Islet precursor cell (in vitro differentiated cells): ENCODE results near the gene PARS2.

Experiments used
- DNase-seq: peaks from one replicate; pipeline ENCODE4 v3.0.0-alpha.2; 2018

The PARS2 gene

DNA sequence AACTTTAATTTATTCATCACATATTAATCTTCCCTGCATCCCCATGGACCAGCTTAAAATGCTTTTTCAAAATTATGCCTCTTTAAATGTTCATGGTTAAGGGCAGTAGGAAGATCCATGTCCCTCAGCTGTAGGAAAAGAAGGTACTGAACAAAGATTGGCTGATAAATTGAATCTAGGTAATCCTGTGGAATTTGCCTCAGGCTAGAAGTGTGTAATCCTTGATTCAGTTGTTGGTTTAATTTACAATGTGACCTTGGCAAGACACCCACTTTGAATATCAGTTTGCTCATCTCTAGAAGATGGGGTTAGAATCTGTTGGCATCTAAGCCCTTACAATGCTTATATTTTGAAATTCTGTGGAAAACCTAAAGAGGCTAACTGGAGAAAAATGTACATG is 42.6 kb downstream of the PARS2 start:
- DNase-seq = no peak

DNA sequence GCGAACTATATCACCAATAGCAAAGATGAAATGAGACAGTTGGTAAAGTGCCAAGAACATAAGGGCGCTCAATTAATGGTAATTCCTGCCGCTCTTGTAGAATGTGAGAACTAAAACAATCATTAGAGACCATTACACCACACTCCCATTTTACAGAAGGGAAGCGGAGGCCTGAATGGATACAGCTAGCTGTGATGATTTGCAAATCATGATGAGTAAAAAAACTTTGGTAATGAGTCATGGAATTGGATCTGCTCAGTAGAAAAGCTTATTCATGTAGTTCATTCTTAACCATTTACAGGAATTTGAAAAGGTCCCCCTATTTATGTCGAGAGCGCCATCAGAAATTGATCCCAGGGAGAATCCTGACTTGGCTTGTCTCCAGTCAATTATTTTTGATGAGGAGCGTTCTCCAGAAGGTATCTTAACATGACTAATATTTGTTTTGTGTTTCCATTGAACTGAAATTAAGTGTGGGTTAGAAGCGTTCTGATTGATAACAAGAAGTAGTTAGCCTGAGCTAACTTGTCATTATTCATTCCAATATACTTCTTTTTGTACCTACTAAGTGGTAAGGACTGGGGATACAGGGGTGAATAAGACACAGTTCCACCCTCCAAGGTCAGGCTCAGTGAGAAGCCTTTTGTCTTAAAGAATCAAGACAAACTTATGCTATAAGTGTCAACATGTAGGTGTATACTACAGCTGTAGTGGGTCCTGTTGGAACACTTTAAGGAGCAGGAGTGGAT is 47.9 kb downstream of the PARS2 start:
- DNase-seq = no peak

DNA sequence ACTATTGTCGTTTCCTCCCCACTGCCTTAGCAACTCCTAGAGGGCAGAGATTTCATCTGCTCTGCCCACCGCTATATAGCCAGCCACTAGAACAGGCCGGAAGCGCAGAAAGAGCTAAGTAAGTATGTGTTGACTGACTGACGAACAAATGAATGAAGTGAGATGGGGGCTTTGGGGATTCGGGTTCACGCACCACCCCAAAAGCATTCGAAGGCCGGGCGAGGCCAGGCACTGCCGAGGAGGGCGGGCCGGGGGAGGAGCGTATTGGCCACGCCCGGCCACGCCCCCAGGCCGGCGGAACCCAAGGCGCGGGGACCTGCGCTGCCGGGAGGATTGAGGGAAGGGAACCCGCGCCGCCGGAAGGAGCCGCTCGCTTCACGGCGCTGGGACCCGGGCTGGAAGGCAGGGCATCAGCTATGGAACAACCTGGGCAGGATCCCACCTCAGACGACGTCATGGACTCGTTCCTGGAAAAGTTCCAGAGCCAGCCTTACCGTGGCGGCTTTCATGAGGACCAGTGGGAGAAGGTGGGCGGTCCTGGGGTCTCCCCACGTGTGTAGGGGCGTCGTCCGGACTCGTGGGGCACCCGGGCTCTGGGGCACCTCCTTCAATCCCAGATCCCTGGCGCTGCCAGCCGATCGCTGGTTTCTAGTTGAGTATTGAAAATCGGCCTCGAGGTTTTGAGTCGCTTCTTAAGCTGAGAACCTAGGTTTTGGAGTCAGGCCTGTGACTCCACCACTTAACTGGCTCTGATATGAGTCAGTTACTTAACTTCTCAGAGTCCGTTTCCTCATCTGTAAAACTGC is 48.6 kb downstream of the PARS2 start, which contains the start of gene TTC4:
TTC4 (plus strand) TSS at position 369 of the 806 bp plus-strand sequence; CDS start at position 417, 48 bp downstream.
- peak; percentile 89 for DNase-seq

DNA sequence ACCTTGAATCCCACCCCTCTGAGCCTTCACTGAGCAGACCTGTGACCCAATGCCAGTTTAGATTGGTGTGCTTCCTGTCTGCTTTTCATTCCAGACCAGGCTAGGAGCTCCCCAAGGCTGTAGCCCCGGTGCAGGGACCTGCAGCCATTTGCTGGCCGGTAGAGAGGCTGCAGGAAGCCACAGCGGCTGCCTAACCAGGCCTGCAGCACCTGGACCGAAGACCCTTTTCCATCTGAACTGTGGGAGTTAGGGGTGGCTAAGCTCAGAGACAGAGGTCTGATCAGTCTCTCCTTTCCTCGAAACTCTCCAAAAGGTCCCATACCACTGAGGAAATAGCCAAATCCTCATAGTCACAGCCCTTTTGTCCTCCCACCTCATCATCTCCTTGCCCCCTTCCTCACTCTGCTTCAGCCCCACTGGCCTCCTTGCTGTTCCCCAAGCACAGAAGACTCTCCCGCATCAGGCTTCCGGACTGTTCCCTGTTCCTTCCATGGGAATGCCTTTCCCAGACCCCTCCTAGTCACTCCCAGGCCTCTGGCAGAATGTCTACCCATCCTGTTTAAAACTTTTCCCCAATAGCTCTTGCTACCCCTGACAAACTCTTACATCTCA is 49.3 kb downstream of the PARS2 start:
- no peak for DNase-seq

DNA sequence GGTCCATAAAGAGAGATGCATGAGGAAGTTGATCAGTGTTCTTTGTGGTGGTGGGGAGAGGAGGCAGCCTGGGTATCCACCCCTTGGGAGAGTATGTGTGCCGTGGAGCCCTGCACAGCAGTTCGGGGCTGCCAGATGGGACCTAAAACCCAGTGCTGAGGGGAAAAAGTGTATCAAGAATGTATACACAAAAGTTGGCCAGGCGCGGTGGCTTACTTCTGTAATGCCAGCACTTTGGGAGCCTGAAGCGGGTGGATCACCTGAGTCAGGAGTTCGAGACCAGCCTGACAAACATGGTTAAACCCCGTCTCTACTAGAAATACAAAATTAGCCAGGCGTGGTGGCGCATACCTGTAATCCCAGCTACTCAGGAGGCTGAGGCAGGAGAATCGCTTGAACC is 52.8 kb downstream of the PARS2 start:
- no peak for DNase-seq

GRCh38 chr1:54710841-54711240 is 53.5 kb downstream of the PARS2 start:
- no peak for DNase-seq

GRCh38 chr1:54710434-54710833 is 53.9 kb downstream of the PARS2 start:
- DNase-seq = no peak

DNA sequence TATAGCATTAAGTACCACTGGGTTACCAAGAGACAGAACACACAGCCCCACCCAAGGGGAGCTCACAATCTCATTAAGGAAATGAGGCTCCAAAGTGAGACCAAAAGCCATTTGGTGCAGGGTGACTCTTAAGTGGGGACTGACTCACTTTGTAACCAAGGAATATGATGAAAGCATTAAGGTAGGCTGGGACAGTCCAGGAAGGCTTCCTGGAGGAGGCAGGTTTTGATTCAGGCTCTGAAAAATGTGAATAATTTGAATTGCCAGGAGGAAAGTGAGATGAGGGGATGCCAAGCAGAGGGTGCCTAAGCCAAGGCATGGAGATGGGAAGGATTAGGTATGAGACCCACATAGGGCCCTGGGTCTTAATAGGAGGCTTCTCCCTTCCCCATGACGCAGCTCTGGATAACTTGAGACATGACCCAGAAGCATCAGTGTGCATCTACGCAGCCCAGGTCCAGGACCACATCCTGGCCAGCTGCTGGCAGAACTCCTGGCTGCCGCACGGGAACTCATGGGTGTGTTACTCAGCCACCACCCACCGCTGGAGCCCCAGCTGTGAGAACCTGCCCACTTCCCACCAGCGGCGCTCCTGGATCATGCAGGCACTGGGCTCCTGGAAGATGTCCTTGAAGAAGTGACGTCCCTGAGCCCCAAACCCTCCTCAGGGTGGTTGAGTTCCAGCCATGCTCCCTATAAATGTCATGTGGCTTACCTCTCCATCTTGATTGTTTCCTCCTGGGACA is 54.6 kb downstream of the PARS2 start:
- DNase-seq = no peak

DNA sequence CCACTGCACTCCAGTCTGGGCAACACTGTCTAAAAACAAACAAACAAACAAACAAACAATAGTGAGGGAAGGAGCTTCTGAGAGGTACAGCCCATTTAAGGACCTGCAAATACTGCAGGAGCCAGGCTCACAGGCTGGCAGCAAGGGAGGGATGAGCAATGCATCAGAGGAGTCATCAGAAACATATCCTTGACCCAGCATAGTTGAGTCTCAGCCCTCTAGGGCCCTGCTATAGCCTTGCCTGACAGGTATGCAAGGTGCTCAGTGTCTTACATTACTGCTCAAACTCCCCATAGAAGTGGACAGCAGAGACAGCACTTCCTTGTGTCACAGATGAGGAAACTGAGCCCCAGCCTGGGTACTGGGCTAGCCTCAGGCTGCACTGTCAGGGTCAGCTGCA is 55.9 kb downstream of the PARS2 start:
- DNase-seq = no peak
